Tibial nerve (tissue), 3 donors: ENCODE measurements around the gene TSPAN7.

Experiments
- CTCF ChIP-seq, 5 experiments: fragments of 200-600 bp in 3 of 5; fragments of 450-650 bp in 2 of 5; sonication (generic) in 3 of 5; IDR thresholded peaks; one replicate each; pipeline ENCODE4 v1.5.1; 2016 to 2019; ENCODE audit warnings: antibody characterized with exemption in 5 of 5, mild to moderate bottlenecking in 3 of 5, moderate library complexity in 2 of 5
- POLR2A ChIP-seq, 2 donors: fragments of 450-650 bp; IDR thresholded peaks; one replicate each; pipeline ENCODE4 v1.6.1; 2017; ENCODE audit warnings: antibody characterized with exemption in 2 of 2, mild to moderate bottlenecking in 2 of 2, moderate library complexity in 2 of 2

- peak in 1 of 5 experiments; percentile 9 for TF ChIP-seq CTCF (IDR thresholded peaks at IDR 0.05)
- TF ChIP-seq POLR2A (IDR thresholded peaks at IDR 0.05) = no peak
These were observed 156.5 kb downstream of the TSPAN7 start for GRCh38 chrX:38717871-38718270.
